Measurements from ENCODE around the gene JSRP1.

DNA sequence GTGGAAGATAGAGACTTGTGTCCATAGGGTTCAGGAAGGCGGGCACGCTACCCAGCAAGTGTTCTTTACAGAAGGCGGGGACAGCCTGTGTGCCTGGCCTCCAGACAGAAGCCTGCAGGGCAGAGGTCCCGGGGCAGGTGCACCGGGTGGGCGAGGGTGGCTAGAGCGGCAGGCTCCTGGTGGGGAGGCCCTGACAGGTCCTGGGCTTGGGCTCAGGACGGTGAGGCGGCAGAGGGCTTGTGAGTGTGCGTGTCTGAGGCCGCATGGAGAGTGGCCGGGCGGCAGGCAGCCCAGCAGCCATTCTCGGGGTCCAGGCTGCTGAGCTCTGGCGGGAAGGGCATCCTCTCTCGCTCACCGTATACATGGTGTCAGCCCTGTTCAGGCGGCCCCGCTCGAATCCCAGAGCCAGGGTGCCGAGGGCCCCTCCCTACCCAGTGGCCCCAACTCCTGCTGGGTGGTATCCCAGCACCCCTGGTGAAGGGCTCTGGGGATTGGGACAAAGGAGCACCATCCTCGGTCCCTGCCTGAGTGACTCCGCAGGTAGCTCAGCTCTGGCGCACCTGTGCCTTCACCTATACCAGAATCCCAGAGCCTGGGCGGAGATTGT lies 10.1 kb downstream of the JSRP1 start:
- no peak for TF ChIP-seq FOXK2 (IDR thresholded peaks at IDR 0.05)
- TF ChIP-seq, protein P1, sequence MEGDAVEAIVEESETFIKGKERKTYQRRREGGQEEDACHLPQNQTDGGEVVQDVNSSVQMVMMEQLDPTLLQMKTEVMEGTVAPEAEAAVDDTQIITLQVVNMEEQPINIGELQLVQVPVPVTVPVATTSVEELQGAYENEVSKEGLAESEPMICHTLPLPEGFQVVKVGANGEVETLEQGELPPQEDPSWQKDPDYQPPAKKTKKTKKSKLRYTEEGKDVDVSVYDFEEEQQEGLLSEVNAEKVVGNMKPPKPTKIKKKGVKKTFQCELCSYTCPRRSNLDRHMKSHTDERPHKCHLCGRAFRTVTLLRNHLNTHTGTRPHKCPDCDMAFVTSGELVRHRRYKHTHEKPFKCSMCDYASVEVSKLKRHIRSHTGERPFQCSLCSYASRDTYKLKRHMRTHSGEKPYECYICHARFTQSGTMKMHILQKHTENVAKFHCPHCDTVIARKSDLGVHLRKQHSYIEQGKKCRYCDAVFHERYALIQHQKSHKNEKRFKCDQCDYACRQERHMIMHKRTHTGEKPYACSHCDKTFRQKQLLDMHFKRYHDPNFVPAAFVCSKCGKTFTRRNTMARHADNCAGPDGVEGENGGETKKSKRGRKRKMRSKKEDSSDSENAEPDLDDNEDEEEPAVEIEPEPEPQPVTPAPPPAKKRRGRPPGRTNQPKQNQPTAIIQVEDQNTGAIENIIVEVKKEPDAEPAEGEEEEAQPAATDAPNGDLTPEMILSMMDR (IDR thresholded peaks at IDR 0.05 in 2 of 3, conservative IDR thresholded peaks at IDR 0.05 in 1 of 3; ENCODE audit: control insufficient read depth in 2 of 3, extremely low read depth in 1 of 3, insufficient read depth in 1 of 3, low read depth in 3 of 3, low read length in 3 of 3), result no peak
- no peak for TF ChIP-seq YBX1 (IDR thresholded peaks at IDR 0.05)
- no peak for TF ChIP-seq NFIC (IDR thresholded peaks at IDR 0.05; ENCODE audit: low read depth, low read length)
- TF ChIP-seq SIN3A (IDR thresholded peaks at IDR 0.05; ENCODE audit: low read depth, low read length), result no peak
- TF ChIP-seq POLR2AphosphoS5 (IDR thresholded peaks at IDR 0.05; ENCODE audit: low read length), result no peak
- TF ChIP-seq, protein P2, sequence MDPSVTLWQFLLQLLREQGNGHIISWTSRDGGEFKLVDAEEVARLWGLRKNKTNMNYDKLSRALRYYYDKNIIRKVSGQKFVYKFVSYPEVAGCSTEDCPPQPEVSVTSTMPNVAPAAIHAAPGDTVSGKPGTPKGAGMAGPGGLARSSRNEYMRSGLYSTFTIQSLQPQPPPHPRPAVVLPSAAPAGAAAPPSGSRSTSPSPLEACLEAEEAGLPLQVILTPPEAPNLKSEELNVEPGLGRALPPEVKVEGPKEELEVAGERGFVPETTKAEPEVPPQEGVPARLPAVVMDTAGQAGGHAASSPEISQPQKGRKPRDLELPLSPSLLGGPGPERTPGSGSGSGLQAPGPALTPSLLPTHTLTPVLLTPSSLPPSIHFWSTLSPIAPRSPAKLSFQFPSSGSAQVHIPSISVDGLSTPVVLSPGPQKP (IDR thresholded peaks at IDR 0.05; ENCODE audit: low read depth, low read length), result no peak

Measured in GM12878 (cell line).